ENCODE measurements around the gene NPC2.

Gene NPC2

GRCh38 chr14:74519316-74520074 lies 26.4 kb upstream of the NPC2 start:
- no peak for DNase-seq (ENCODE audit: low read depth in 2 of 2)

GRCh38 chr14:74518221-74518620 lies 25.1 kb upstream of the NPC2 start:
- no peak for DNase-seq (ENCODE audit: low read depth in 2 of 2)

- DNase-seq (ENCODE audit: low read depth in 2 of 2), result no peak
Observed at GRCh38 chr14:74517731-74518130, 24.6 kb upstream of the NPC2 start.

GRCh38 chr14:74516451-74517160 lies 23.5 kb upstream of the NPC2 start:
- DNase-seq (ENCODE audit: low read depth in 2 of 2), result no peak

- DNase-seq (ENCODE audit: low read depth in 2 of 2), result no peak
Observed at GRCh38 chr14:74515891-74516412, 22.8 kb upstream of the NPC2 start.

- DNase-seq (ENCODE audit: low read depth in 2 of 2), result no peak
Observed at GRCh38 chr14:74514471-74514941, 21.4 kb upstream of the NPC2 start.

GRCh38 chr14:74511966-74512830 lies 19.1 kb upstream of the NPC2 start:
- no peak for DNase-seq (ENCODE audit: low read depth in 2 of 2)

GRCh38 chr14:74510959-74511409 lies 17.9 kb upstream of the NPC2 start:
- DNase-seq (ENCODE audit: low read depth in 2 of 2), result no peak

GRCh38 chr14:74510223-74510931 lies 17.3 kb upstream of the NPC2 start:
- no peak for DNase-seq (ENCODE audit: low read depth in 2 of 2)

- no peak for DNase-seq (ENCODE audit: low read depth in 2 of 2)
Observed at GRCh38 chr14:74509587-74510222, 16.6 kb upstream of the NPC2 start.

- no peak for DNase-seq (ENCODE audit: low read depth in 2 of 2)
Observed at GRCh38 chr14:74508844-74509428, 15.8 kb upstream of the NPC2 start.

- no peak for DNase-seq (ENCODE audit: low read depth in 2 of 2)
Observed at GRCh38 chr14:74508292-74508731, 15.2 kb upstream of the NPC2 start.

- no peak for DNase-seq (ENCODE audit: low read depth in 2 of 2)
Observed at GRCh38 chr14:74507840-74508239, 14.7 kb upstream of the NPC2 start.

GRCh38 chr14:74507085-74507484 lies 14.0 kb upstream of the NPC2 start:
- no peak for DNase-seq (ENCODE audit: low read depth in 2 of 2)

- DNase-seq (ENCODE audit: low read depth in 2 of 2), result no peak
Observed at GRCh38 chr14:74506411-74506851, 13.3 kb upstream of the NPC2 start.

GRCh38 chr14:74505831-74506230 lies 12.7 kb upstream of the NPC2 start:
- DNase-seq (ENCODE audit: low read depth in 2 of 2), result no peak

- DNase-seq (ENCODE audit: low read depth in 2 of 2), result no peak
Observed at GRCh38 chr14:74504874-74505720, 12.0 kb upstream of the NPC2 start.

- no peak for DNase-seq (ENCODE audit: low read depth in 2 of 2)
Observed at GRCh38 chr14:74504412-74504811, 11.3 kb upstream of the NPC2 start.

- DNase-seq (ENCODE audit: low read depth in 2 of 2), result no peak
Observed at GRCh38 chr14:74503938-74504335, 10.8 kb upstream of the NPC2 start.
